Trophoblast cell (in vitro differentiated cells and primary cell): ENCODE data around the gene RAP1GAP.
A peak's percentile ranks its signal among the peaks of the same experiment; 100 is the strongest.

ENCODE experiments used
- DNase-seq, 2 donors: peaks; one replicate each; pipeline ENCODE4 v3.0.0-alpha.2; 2016
- H2AFZ ChIP-seq: 2 replicates; pipeline ENCODE4 v1.6.1; 2013; ENCODE audit warnings: low read length, moderate library complexity, mild to moderate bottlenecking; ENCODE audit not compliant: insufficient read depth, poor library complexity
- H2AK5ac ChIP-seq: 2 replicates; pipeline ENCODE4 v1.6.1; 2013; ENCODE audit warnings: mild to moderate bottlenecking, low read length
- H2BK120ac ChIP-seq: 2 replicates; pipeline ENCODE4 v1.6.1; 2013; ENCODE audit warnings: low read length, mild to moderate bottlenecking, moderate library complexity; ENCODE audit not compliant: insufficient read depth, poor library complexity
- H2BK12ac ChIP-seq: 2 replicates; pipeline ENCODE4 v1.6.1; 2013; ENCODE audit warnings: mild to moderate bottlenecking, low read length, moderate library complexity
- H2BK5ac ChIP-seq: 2 replicates; pipeline ENCODE4 v1.6.1; 2013; ENCODE audit warnings: low read length, low read depth, moderate library complexity, mild to moderate bottlenecking; ENCODE audit not compliant: poor library complexity
- H3K14ac ChIP-seq: 2 replicates; pipeline ENCODE4 v1.6.1; 2013; ENCODE audit warnings: mild to moderate bottlenecking, low read length
- H3K18ac ChIP-seq: 2 replicates; pipeline ENCODE4 v1.6.1; 2013; ENCODE audit warnings: mild to moderate bottlenecking, low read length
- H3K23ac ChIP-seq: 2 replicates; pipeline ENCODE4 v1.6.1; 2013; ENCODE audit warnings: low read length
- H3K27ac ChIP-seq: 2 replicates; pipeline ENCODE4 v1.5.1; 2013; ENCODE audit warnings: low read depth, mild to moderate bottlenecking, inconsistent platforms, low read length, moderate library complexity
- H3K27me3 ChIP-seq: 2 replicates; pipeline ENCODE4 v1.6.1; 2013; ENCODE audit warnings: inconsistent platforms, mild to moderate bottlenecking, low read length, moderate library complexity; ENCODE audit not compliant: insufficient read depth
- H3K36me3 ChIP-seq, 2 experiments: 1 replicate in 1 of 2; 2 replicates in 1 of 2; pipeline ENCODE4 v1.6.1; 2013; ENCODE audit warnings: low read length in 2 of 2, mild to moderate bottlenecking in 2 of 2, moderate library complexity in 1 of 2; ENCODE audit not compliant: insufficient read depth in 2 of 2, control insufficient read depth in 1 of 2
- H3K4ac ChIP-seq: 2 replicates; pipeline ENCODE4 v1.6.1; 2013; ENCODE audit warnings: low read depth, mild to moderate bottlenecking, low read length, moderate library complexity
- H3K4me1 ChIP-seq, 2 experiments: 1 replicate in 1 of 2; 2 replicates in 1 of 2; pipeline ENCODE4 v1.6.1; 2013; ENCODE audit warnings: low read length in 2 of 2, mild to moderate bottlenecking in 2 of 2, moderate library complexity in 1 of 2; ENCODE audit not compliant: insufficient read depth in 2 of 2, control insufficient read depth in 1 of 2
- H3K4me2 ChIP-seq: 2 replicates; pipeline ENCODE4 v1.6.1; 2013; ENCODE audit warnings: inconsistent platforms, mild to moderate bottlenecking, low read length, moderate library complexity
- H3K4me3 ChIP-seq: 2 replicates; pipeline ENCODE4 v1.5.1; 2013; ENCODE audit warnings: mild to moderate bottlenecking, low read depth, low read length, inconsistent platforms
- H3K79me1 ChIP-seq: one replicate; pipeline ENCODE4 v1.6.1; 2013; ENCODE audit warnings: low read length
- H3K79me2 ChIP-seq: 2 replicates; pipeline ENCODE4 v1.6.1; 2013; ENCODE audit warnings: low read length, mild to moderate bottlenecking; ENCODE audit not compliant: control insufficient read depth, insufficient read depth, poor library complexity
- H3K9ac ChIP-seq: 2 replicates; pipeline ENCODE4 v1.6.1; 2013; ENCODE audit warnings: mild to moderate bottlenecking, low read length
- H3K9me3 ChIP-seq: 2 replicates; pipeline ENCODE4 v1.6.1; 2013; ENCODE audit warnings: low read depth, mild to moderate bottlenecking, control low read depth, inconsistent platforms, low read length; ENCODE audit not compliant: insufficient read depth
- H4K12ac ChIP-seq: 2 replicates; pipeline ENCODE4 v1.6.1; 2013; ENCODE audit warnings: low read depth, mild to moderate bottlenecking, low read length, moderate library complexity
- H4K8ac ChIP-seq: 2 replicates; pipeline ENCODE4 v1.6.1; 2013; ENCODE audit warnings: low read depth, mild to moderate bottlenecking, low read length, moderate library complexity
- H4K91ac ChIP-seq: one replicate; pipeline ENCODE4 v1.6.1; 2013; ENCODE audit warnings: low read depth, mild to moderate bottlenecking, low read length, moderate library complexity
- WGBS: extraction: QIAGEN DNeasy Blood & Tissue Kit; methylation state at CpG from one replicate; pipeline ENCODE4 v1.1.7; 2013; ENCODE audit warnings: missing lambda C conversion rate; ENCODE audit not compliant: insufficient read length, insufficient coverage; ENCODE audit errors: extremely low coverage; 5-methylcytosine and 5-hydroxymethylcytosine counted together

RAP1GAP gene

GRCh38 chr1:21685946-21686678 is 17.0 kb upstream of the RAP1GAP start:
- Histone ChIP-seq H4K91ac (no peak overlapping the region), H3K4me1 (no peaks in the 10 kb centered on the region), H3K79me1 (no peaks in the 10 kb centered on the region), H3K9ac (no peak overlapping the region), H3K79me2 (no peaks in the 10 kb centered on the region), H3K27me3 (no peaks in the 10 kb centered on the region), H3K23ac (no peak overlapping the region), H3K18ac (no peak overlapping the region), H3K4me3 (no peak overlapping the region), H3K9me3 (no peaks in the 10 kb centered on the region), H2BK12ac (no peak overlapping the region), H3K36me3 (peaks cover 17 to 32% of the 10 kb centered on the region in 2 experiments), H2BK120ac (no peak overlapping the region), H4K8ac (no peak overlapping the region), H2BK5ac (no peak overlapping the region), H3K4me2 (no peak overlapping the region), H3K27ac (no peak overlapping the region), H2AK5ac (no peak overlapping the region), H4K12ac (no peak overlapping the region), H2AFZ (no peak overlapping the region), H3K4ac (no peak overlapping the region), H3K14ac (no peak overlapping the region)
- no CpG with 5 or more reads among the region's 4 CpGs for WGBS
- DNase-seq: no peak

- no peak overlapping the region for H2BK120ac ChIP-seq
- H3K79me2 ChIP-seq: no peaks in the 10 kb centered on the region
- H3K4me3 ChIP-seq: no peak overlapping the region
- no peak overlapping the region for H3K23ac ChIP-seq
- no peak overlapping the region for H3K4me2 ChIP-seq
- H4K8ac ChIP-seq: no peak overlapping the region
- no peak overlapping the region for H2AFZ ChIP-seq
- peaks cover 14 to 22% of the 10 kb centered on the region in 2 experiments for H3K36me3 ChIP-seq
- no peaks in the 10 kb centered on the region for H3K79me1 ChIP-seq
- H4K12ac ChIP-seq: no peak overlapping the region
- H4K91ac ChIP-seq: no peak overlapping the region
- no peaks in the 10 kb centered on the region for H3K4me1 ChIP-seq
- H3K9me3 ChIP-seq: no peaks in the 10 kb centered on the region
- no peak overlapping the region for H2AK5ac ChIP-seq
- H3K27me3 ChIP-seq: no peaks in the 10 kb centered on the region
- no peak overlapping the region for H3K18ac ChIP-seq
- no peak overlapping the region for H3K4ac ChIP-seq
- H2BK5ac ChIP-seq: no peak overlapping the region
- H2BK12ac ChIP-seq: no peak overlapping the region
- H3K9ac ChIP-seq: no peak overlapping the region
- DNase-seq: no peak
- no peak overlapping the region for H3K14ac ChIP-seq
- H3K27ac ChIP-seq: no peak overlapping the region
- no CpG with 5 or more reads among the region's 9 CpGs for WGBS
These were observed 12.3 kb upstream of the RAP1GAP start for GRCh38 chr1:21681426-21681825.

- H3K4me1 ChIP-seq: no peaks in the 10 kb centered on the region
- WGBS: no CpG with 5 or more reads among the region's 3 CpGs
These were observed 11.8 kb upstream of the RAP1GAP start for GRCh38 chr1:21680918-21681317.

GRCh38 chr1:21680381-21680780 is 11.2 kb upstream of the RAP1GAP start:
- H4K12ac ChIP-seq: no peak overlapping the region
- no peak overlapping the region for H3K4me3 ChIP-seq
- no peaks in the 10 kb centered on the region for H3K9me3 ChIP-seq
- no CpG with 5 or more reads among the region's 1 CpG for WGBS
- H3K9ac ChIP-seq: no peak overlapping the region
- DNase-seq: no peak
- H3K4me2 ChIP-seq: no peak overlapping the region
- no peak overlapping the region for H4K8ac ChIP-seq
- no peak overlapping the region for H2BK120ac ChIP-seq
- no peaks in the 10 kb centered on the region for H3K79me2 ChIP-seq
- H3K27me3 ChIP-seq: no peaks in the 10 kb centered on the region
- peaks cover 10 to 17% of the 10 kb centered on the region in 2 experiments for H3K36me3 ChIP-seq
- H3K4ac ChIP-seq: no peak overlapping the region
- no peaks in the 10 kb centered on the region for H3K79me1 ChIP-seq
- no peak overlapping the region for H3K14ac ChIP-seq
- no peak overlapping the region for H4K91ac ChIP-seq
- H2AFZ ChIP-seq: no peak overlapping the region
- no peak overlapping the region for H2AK5ac ChIP-seq
- no peaks in the 10 kb centered on the region for H3K4me1 ChIP-seq
- no peak overlapping the region for H3K18ac ChIP-seq
- no peak overlapping the region for H3K23ac ChIP-seq
- H2BK5ac ChIP-seq: no peak overlapping the region
- no peak overlapping the region for H2BK12ac ChIP-seq
- no peak overlapping the region for H3K27ac ChIP-seq

More at GRCh38 chr1:21680918-21681317, 11.8 kb upstream of the RAP1GAP start:
- no peak overlapping the region for H3K4me3 ChIP-seq
- H3K23ac ChIP-seq: no peak overlapping the region
- H4K12ac ChIP-seq: no peak overlapping the region
- no peak overlapping the region for H3K18ac ChIP-seq
- no peak overlapping the region for H2BK120ac ChIP-seq
- H2AFZ ChIP-seq: no peak overlapping the region
- H3K27ac ChIP-seq: no peak overlapping the region
- H2AK5ac ChIP-seq: no peak overlapping the region
- no peak overlapping the region for H3K14ac ChIP-seq
- DNase-seq: peak; percentile 14 to 55
- H3K9ac ChIP-seq: no peak overlapping the region
- H3K79me2 ChIP-seq: no peaks in the 10 kb centered on the region
- no peak overlapping the region for H2BK5ac ChIP-seq
- H3K36me3 ChIP-seq: peaks cover 13 to 21% of the 10 kb centered on the region in 2 experiments
- H3K4me2 ChIP-seq: no peak overlapping the region
- no peak overlapping the region for H4K91ac ChIP-seq
- no peak overlapping the region for H3K4ac ChIP-seq
- H4K8ac ChIP-seq: no peak overlapping the region
- H3K9me3 ChIP-seq: no peaks in the 10 kb centered on the region
- H3K79me1 ChIP-seq: no peaks in the 10 kb centered on the region
- H2BK12ac ChIP-seq: no peak overlapping the region
- H3K27me3 ChIP-seq: no peaks in the 10 kb centered on the region
